AG10803 (cell line): ENCODE data around the gene EGFLAM.
A peak's percentile ranks its signal among the peaks of the same experiment; 100 is the strongest.

Source experiments
- DNase-seq: peaks from one replicate; pipeline ENCODE4 v3.0.0; 2010; ENCODE audit warnings: low read depth
- H3K4me3 ChIP-seq: 2 replicates; pipeline ENCODE4 v1.5.1; 2011; ENCODE audit warnings: mild to moderate bottlenecking, low read length, control low read depth
- CTCF ChIP-seq: conservative IDR thresholded peaks from 2 replicates; pipeline ENCODE4 v1.5.1; 2011; ENCODE audit warnings: mild to moderate bottlenecking, low read length, control low read depth, inconsistent platforms

EGFLAM gene

GRCh38 chr5:38458174-38458573, 199.8 kb downstream of the EGFLAM start:
- TF ChIP-seq CTCF, result no peak
- DNase-seq, result no peak
- no peak overlapping the region for H3K4me3 ChIP-seq

GRCh38 chr5:38462976-38463633, 204.7 kb downstream of the EGFLAM start:
- H3K4me3 ChIP-seq, result no peak overlapping the region
- TF ChIP-seq CTCF, result no peak
- no peak for DNase-seq

GRCh38 chr5:38463634-38464521, 205.5 kb downstream of the EGFLAM start:
- no peak for TF ChIP-seq CTCF
- no peak overlapping the region for H3K4me3 ChIP-seq
- peak; percentile 93 for DNase-seq

GRCh38 chr5:38465061-38465460, 206.7 kb downstream of the EGFLAM start:
- peak; percentile 54 for DNase-seq
- no peak overlapping the region for H3K4me3 ChIP-seq
- TF ChIP-seq CTCF, result no peak

GRCh38 chr5:38465702-38466423, 207.5 kb downstream of the EGFLAM start:
- no peak for TF ChIP-seq CTCF
- no peak overlapping the region for H3K4me3 ChIP-seq
- DNase-seq, result no peak

GRCh38 chr5:38466424-38467189, 208.2 kb downstream of the EGFLAM start:
- no peak overlapping the region for H3K4me3 ChIP-seq
- peak; percentile 60 for DNase-seq
- no peak for TF ChIP-seq CTCF
